Retinal pigment epithelial cell (primary cell): ENCODE data around the gene PLAGL1.
A peak's percentile ranks its signal among the peaks of the same experiment; 100 is the strongest.

Source experiments
- DNase-seq: peaks from one replicate; pipeline ENCODE4 v3.0.0-alpha.2; 2010; ENCODE audit warnings: low read depth
- H3K4me3 ChIP-seq: 2 replicates; pipeline ENCODE4 v1.5.1; 2011; ENCODE audit warnings: mild to moderate bottlenecking, low read length, control low read depth, moderate library complexity
- CTCF ChIP-seq: conservative IDR thresholded peaks from 2 replicates; pipeline ENCODE4 v1.5.1; 2011; ENCODE audit warnings: low read depth, low read length, control low read depth, inconsistent platforms

The PLAGL1 gene

GRCh38 chr6:144036835-144037195 lies 28.8 kb upstream of the PLAGL1 start:
- TF ChIP-seq CTCF = no peak
- DNase-seq = no peak
- no peak overlapping the region for H3K4me3 ChIP-seq

GRCh38 chr6:144036064-144036834 lies 28.2 kb upstream of the PLAGL1 start:
- DNase-seq = no peak
- H3K4me3 ChIP-seq = no peak overlapping the region
- no peak for TF ChIP-seq CTCF

GRCh38 chr6:144035416-144035815 lies 27.4 kb upstream of the PLAGL1 start:
- no peak for TF ChIP-seq CTCF
- no peak overlapping the region for H3K4me3 ChIP-seq
- DNase-seq = no peak

GRCh38 chr6:144033816-144034735 lies 26.0 kb upstream of the PLAGL1 start:
- DNase-seq = peak; percentile 14

GRCh38 chr6:144029452-144029851 lies 21.4 kb upstream of the PLAGL1 start:
- H3K4me3 ChIP-seq = no peak overlapping the region
- DNase-seq = no peak
- no peak for TF ChIP-seq CTCF

More at GRCh38 chr6:144033816-144034735, 26.0 kb upstream of the PLAGL1 start:
- TF ChIP-seq CTCF = no peak
- no peak overlapping the region for H3K4me3 ChIP-seq

- no peak for DNase-seq
- no peak overlapping the region for H3K4me3 ChIP-seq
- no peak for TF ChIP-seq CTCF
Measured at GRCh38 chr6:144027932-144028587, 20.0 kb upstream of the PLAGL1 start.
